Lower leg skin (tissue), 4 donors: ENCODE results near the gene EID3. TPM values are rescaled to one million over a fixed set of nuclear protein-coding genes. Genes with fewer than 3 reads are reported as not detected.

Source experiments
- DNase-seq, 2 donors: peaks; one replicate each; pipeline ENCODE4 v3.0.0-alpha.2; 2019; ENCODE audit warnings: low spot score in 2 of 2
- H3K4me3 ChIP-seq: fragments of 200-600 bp; sonication (generic); 2 replicates; pipeline ENCODE4 v1.5.1; 2017; ENCODE audit warnings: mild to moderate bottlenecking, low read depth; ENCODE audit not compliant: poor library complexity, severe bottlenecking
- POLR2A ChIP-seq, 2 donors: fragments of 450-650 bp; IDR thresholded peaks; one replicate each; pipeline ENCODE4 v1.6.1; 2016 to 2017; ENCODE audit warnings: antibody characterized with exemption in 2 of 2, mild to moderate bottlenecking in 1 of 2, moderate library complexity in 1 of 2
- WGBS, 2 donors: methylation state at CpG; one replicate each; pipeline ENCODE4 v1.1.5; 2018; 5-methylcytosine and 5-hydroxymethylcytosine counted together
- intact Hi-C: fragments of 100-400 bp; cut with DNase I; formaldehyde crosslinking; loops from one replicate; pipeline ENCODE4 v1.15.0; 2023; ENCODE audit warnings: low total_unique reads
- total RNA-seq, 4 donors: library from RNA; depleted of rRNA; stranded (reverse); fragments of >200 nt; gene quantifications; one replicate each; pipeline ENCODE4 v1.1.0, GENCODE V29; 2016
- TF ChIP-seq, protein P1 (sequence below), 3 donors: fragments of 450-650 bp; IDR thresholded peaks; one replicate each; pipeline ENCODE4 v1.5.1; 2016; ENCODE audit warnings: antibody characterized with exemption in 3 of 3, mild to moderate bottlenecking in 3 of 3, moderate library complexity in 2 of 3

EID3 gene
- total RNA-seq, 4 donors from 2014 or later: 1.1 to 3.6 (median 3.1) TPM

DNA sequence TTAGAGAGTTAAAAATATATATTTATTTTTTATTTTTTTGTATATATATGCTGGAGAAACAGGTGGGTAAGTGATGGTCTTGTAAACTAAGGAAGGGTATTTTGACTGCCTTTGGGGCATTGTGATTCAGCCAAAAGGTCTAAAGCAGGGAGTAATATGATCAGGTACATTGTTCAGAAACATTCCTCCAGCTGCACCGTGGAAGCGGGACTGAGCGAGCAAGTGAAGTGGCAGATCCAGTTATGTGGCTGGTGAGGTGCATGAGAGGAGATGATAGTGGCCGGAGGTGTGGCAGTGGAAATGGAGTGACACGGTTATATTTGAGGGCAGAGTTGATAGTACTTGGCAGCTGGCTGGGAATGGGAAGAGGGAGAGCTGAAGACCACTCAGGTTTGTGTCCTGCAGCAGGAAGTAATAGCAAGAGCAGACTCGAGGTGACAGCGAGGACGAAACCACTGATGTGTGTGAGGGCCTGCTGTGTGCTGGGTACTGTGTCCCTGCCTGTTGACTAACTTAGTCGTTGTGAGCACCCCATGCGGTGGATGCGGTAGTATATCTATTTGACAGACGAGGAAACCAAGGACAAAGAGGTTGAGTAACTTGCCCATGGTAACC, 39.2 kb downstream of the EID3 start:
- WGBS, 2 donors: 88 to 90% methylated on average over 12 of the region's 12 CpGs
- intact Hi-C loops: no loop called here
- no peak for DNase-seq
- H3K4me3 ChIP-seq: no peak overlapping the region
- TF ChIP-seq, protein P1, sequence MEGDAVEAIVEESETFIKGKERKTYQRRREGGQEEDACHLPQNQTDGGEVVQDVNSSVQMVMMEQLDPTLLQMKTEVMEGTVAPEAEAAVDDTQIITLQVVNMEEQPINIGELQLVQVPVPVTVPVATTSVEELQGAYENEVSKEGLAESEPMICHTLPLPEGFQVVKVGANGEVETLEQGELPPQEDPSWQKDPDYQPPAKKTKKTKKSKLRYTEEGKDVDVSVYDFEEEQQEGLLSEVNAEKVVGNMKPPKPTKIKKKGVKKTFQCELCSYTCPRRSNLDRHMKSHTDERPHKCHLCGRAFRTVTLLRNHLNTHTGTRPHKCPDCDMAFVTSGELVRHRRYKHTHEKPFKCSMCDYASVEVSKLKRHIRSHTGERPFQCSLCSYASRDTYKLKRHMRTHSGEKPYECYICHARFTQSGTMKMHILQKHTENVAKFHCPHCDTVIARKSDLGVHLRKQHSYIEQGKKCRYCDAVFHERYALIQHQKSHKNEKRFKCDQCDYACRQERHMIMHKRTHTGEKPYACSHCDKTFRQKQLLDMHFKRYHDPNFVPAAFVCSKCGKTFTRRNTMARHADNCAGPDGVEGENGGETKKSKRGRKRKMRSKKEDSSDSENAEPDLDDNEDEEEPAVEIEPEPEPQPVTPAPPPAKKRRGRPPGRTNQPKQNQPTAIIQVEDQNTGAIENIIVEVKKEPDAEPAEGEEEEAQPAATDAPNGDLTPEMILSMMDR (IDR thresholded peaks at IDR 0.05): no peak
- TF ChIP-seq POLR2A (IDR thresholded peaks at IDR 0.05): no peak

DNA sequence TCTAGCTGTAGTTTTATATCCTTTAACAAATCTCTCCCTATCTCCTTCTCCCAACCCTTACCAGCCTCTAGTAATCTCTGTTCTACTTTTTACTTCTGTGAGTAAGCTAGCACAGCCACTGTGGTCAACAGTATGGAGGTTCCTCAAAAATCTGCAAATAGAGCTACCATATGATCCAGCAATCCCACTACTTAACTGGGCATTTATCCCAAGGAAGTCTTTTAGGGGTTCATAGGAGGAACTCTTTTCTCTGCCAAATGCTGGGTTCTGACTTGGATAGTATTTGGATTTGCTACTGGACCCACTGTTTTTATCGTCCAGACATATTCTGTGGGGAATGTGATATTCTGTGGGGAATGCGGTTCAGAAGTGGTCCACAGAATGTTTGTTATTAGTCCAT, 41.1 kb downstream of the EID3 start:
- no peak overlapping the region for H3K4me3 ChIP-seq
- DNase-seq: no peak
- 89 to 92% methylated on average over 2 of the region's 2 CpGs for WGBS, 2 donors
- intact Hi-C loops: no loop called here
- TF ChIP-seq POLR2A (IDR thresholded peaks at IDR 0.05): no peak
- TF ChIP-seq, protein P1 (IDR thresholded peaks at IDR 0.05): no peak

DNA sequence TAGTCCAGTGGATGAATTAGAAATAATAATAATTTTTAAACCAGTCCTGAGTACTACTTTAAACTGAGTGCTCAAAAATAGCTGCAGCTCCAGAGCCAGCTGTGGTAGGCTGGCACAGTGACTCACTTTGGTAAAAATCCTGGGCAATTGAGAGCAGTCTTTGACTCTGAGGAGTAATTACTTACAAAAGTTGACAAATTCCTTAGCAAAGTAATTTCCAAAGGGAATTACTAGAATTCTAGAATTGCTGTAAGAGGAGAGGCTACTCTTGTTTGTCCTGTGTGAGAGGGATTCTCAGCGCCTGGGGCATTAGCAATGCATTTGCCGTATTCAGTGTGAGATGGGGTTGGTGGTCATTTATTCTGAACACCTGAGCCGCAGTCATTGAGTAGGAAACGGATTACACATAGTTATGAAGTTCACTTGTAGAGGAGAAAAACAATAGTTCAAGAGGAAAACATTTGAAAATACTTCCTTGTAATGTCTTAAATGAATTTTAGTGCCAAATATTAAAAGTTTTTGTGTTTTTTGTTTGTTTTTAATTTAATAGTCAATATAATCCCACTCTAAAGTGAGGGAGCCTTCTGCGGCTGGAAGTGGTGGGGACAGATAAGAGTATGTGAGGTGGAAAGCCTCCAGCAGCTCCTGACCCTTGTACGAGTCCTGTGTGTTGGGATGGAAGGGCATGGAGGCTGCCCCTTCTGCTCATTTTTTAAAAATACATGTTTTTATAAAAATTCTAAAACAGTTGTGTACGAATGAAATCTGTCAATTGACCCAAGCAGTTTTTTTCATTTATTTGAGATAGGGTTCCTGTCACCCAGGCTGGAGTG, 41.9 kb downstream of the EID3 start:
- intact Hi-C loops: no loop called here
- peak in 1 of 2 donors; percentile 5 for DNase-seq
- 93 to 95% methylated on average over 7 of the region's 7 CpGs for WGBS, 2 donors
- TF ChIP-seq, protein P1 (IDR thresholded peaks at IDR 0.05): no peak
- TF ChIP-seq POLR2A (IDR thresholded peaks at IDR 0.05): no peak
- H3K4me3 ChIP-seq: no peak overlapping the region

DNA sequence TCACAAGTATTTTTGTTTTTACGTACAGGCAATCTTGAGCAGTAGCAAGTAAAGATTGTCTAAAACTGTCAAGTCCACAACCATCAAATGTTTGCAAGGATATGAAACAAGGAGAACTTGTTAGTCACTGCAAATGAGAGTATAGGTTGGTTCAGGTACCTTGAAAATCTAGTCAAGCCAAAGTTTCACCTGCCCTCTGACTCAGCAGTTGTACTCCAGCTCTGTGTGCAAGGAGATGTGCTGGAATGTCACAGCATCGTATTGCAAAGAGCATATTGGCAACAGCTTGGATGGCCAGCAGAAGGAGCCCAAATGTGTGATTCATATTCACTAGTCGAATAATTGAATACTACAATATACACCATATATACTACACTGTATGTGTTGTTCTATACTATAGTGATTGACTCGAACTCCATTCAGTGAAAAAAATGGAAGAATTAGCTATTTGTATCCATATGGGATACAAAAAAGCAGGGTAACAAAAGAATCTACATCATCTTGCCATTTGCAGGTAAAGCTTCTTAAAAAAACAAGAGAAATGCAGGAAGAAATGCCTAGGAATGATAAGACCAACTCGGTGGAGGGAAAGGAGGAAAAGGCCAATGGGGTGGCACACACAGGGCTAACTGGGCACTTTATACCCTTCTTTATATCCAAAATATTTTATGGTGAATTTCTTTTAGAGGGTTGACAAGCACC, 44.0 kb downstream of the EID3 start:
- WGBS, 2 donors: 82 to 86% methylated on average over 5 of the region's 5 CpGs
- TF ChIP-seq, protein P1 (IDR thresholded peaks at IDR 0.05): no peak
- TF ChIP-seq POLR2A (IDR thresholded peaks at IDR 0.05): no peak
- DNase-seq: peak in 1 of 2 donors; percentile 18
- intact Hi-C loops: no loop called here
- H3K4me3 ChIP-seq: no peak overlapping the region

DNA sequence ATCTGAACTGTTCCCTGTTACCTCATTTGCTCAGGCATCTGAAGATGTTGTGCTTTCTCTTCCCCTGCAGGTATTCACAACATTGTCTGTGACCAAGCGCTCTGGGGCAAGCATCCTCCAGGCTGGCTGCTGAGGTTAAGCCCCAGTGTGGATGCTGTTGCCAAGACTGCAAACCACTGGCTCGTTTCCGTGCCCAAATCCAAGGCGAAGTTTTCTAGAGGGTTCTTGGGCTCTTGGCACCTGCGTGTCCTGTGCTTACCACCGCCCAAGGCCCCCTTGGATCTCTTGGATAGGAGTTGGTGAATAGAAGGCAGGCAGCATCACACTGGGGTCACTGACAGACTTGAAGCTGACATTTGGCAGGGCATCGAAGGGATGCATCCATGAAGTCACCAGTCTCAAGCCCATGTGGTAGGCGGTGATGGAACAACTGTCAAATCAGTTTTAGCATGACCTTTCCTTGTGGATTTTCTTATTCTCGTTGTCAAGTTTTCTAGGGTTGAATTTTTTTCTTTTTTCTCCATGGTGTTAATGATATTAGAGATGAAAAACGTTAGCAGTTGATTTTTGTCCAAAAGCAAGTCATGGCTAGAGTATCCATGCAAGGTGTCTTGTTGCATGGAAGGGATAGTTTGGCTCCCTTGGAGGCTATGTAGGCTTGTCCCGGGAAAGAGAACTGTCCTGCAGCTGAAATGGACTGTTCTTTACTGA, 44.9 kb downstream of the EID3 start:
- 91 to 95% methylated on average over 11 of the region's 11 CpGs for WGBS, 2 donors
- intact Hi-C loops: no loop called here
- TF ChIP-seq POLR2A (IDR thresholded peaks at IDR 0.05): no peak
- DNase-seq: peak in 1 of 2 donors; percentile 49
- no peak overlapping the region for H3K4me3 ChIP-seq
